PC-3 (cell line): ENCODE data around the gene S100A4. TPM values are rescaled to one million over a fixed set of nuclear protein-coding genes. Genes with fewer than 3 reads are reported as not detected.
"Not testable (repeated sequence)": the region's sequence is repeated elsewhere in the genome, so short reads cannot be mapped to it uniquely, and the experiment has no call there.

Source experiments
- ATAC-seq: fragments of 200-7000 bp; cut with Tn5 transposase; 2 replicates; pipeline ENCODE4 v1.9.1; 2020; ENCODE audit warnings: mild to moderate bottlenecking, moderate library complexity
- BruUV-seq: library from RNA; stranded (reverse); fragments of 400-500 nt; replicated peaks from 2 replicates; lab custom pipeline; 2021; lab: Mats Ljungman, UMichigan
- CTCF ChIA-PET: fragments of 300-600 bp; sonication (Branson Sonifier 250); formaldehyde crosslinking; loops from one replicate; lab custom pipeline; 2022; ENCODE audit warnings: antibody characterized with exemption; lab: Charles Lee
- POLR2A ChIA-PET: fragments of 300-600 bp; sonication (Branson Sonifier 250); formaldehyde crosslinking; loops from one replicate; lab custom pipeline; 2022; ENCODE audit warnings: antibody characterized with exemption; ENCODE audit not compliant: unreplicated experiment; lab: Charles Lee
- DNase-seq: peaks from one replicate; pipeline ENCODE4 v3.0.0-alpha.2; 2015
- H2AFZ ChIP-seq: fragments of 300-600 bp; sonication (generic); 2 replicates; pipeline ENCODE4 v1.6.0; 2016; ENCODE audit warnings: antibody characterized with exemption, low read length
- H3F3A ChIP-seq: fragments of 300-600 bp; sonication (generic); one replicate; pipeline ENCODE4 v1.6.0; 2017; ENCODE audit warnings: antibody characterized with exemption, low read length, control low read depth, mild to moderate bottlenecking; ENCODE audit not compliant: unreplicated experiment
- H3K27ac ChIP-seq: fragments of 300-600 bp; sonication (generic); 2 replicates; pipeline ENCODE4 v1.5.1; 2016; ENCODE audit warnings: mild to moderate bottlenecking, low read length
- H3K27me3 ChIP-seq: fragments of 300-600 bp; sonication (generic); 2 replicates; pipeline ENCODE4 v1.6.1; 2016; ENCODE audit warnings: low read length, mixed read lengths
- H3K36me3 ChIP-seq: fragments of 300-600 bp; sonication (generic); 2 replicates; pipeline ENCODE4 v1.6.1; 2016; ENCODE audit warnings: low read depth, mixed run types, low read length, mixed read lengths
- H3K4me1 ChIP-seq: fragments of 300-600 bp; sonication (generic); 2 replicates; pipeline ENCODE4 v1.5.1; 2016; ENCODE audit warnings: low read length; ENCODE audit not compliant: insufficient read depth
- H3K4me2 ChIP-seq: fragments of 300-600 bp; sonication (generic); 2 replicates; pipeline ENCODE4 v1.6.0; 2016; ENCODE audit warnings: low read length
- H3K4me3 ChIP-seq: fragments of 300-600 bp; sonication (generic); 2 replicates; pipeline ENCODE4 v1.5.1; 2016; ENCODE audit warnings: mild to moderate bottlenecking, low read length, mixed read lengths
- H3K79me2 ChIP-seq: fragments of 300-600 bp; sonication (generic); 2 replicates; pipeline ENCODE4 v1.6.1; 2017; ENCODE audit warnings: low read length, mixed read lengths
- H3K9ac ChIP-seq: fragments of 300-600 bp; sonication (generic); 2 replicates; pipeline ENCODE4 v1.6.0; 2016; ENCODE audit warnings: mild to moderate bottlenecking, low read length
- H3K9me2 ChIP-seq: fragments of 300-600 bp; sonication (generic); replicated peaks from 2 replicates; pipeline ENCODE4 v1.6.1; 2016; ENCODE audit warnings: mixed run types, low read length, mixed read lengths
- H3K9me3 ChIP-seq: fragments of 300-600 bp; sonication (generic); 2 replicates; pipeline ENCODE4 v1.6.1; 2016; ENCODE audit warnings: low read length, mixed read lengths
- H4K20me1 ChIP-seq: fragments of 300-600 bp; sonication (generic); 2 replicates; pipeline ENCODE4 v1.6.1; 2016; ENCODE audit warnings: low read length, mixed read lengths
- CTCF ChIP-seq: fragments of 300-600 bp; sonication (generic); conservative IDR thresholded peaks from 2 replicates; pipeline ENCODE4 v1.5.1; 2017; ENCODE audit warnings: antibody characterized with exemption, low read depth, mild to moderate bottlenecking, low read length
- EZH2 ChIP-seq: fragments of 300-600 bp; sonication (generic); IDR thresholded peaks from one replicate; pipeline ENCODE4 v1.6.1; 2017; ENCODE audit warnings: antibody characterized with exemption, mild to moderate bottlenecking, low read length; ENCODE audit not compliant: unreplicated experiment
- EZH2phosphoT487 ChIP-seq: fragments of 300-600 bp; sonication (generic); IDR thresholded peaks from 2 replicates; pipeline ENCODE4 v1.6.1; 2018; ENCODE audit warnings: mild to moderate bottlenecking, antibody characterized with exemption, low read length, borderline replicate concordance
- intact Hi-C: fragments of 100-400 bp; cut with micrococcal nuclease; formaldehyde crosslinking; loops from 2 replicates; pipeline ENCODE4 v1.9.0; 2023
- total RNA-seq: library from RNA; depleted of rRNA; stranded (reverse); fragments of >200 nt; gene quantifications from 2 replicates; pipeline ENCODE4 v1.2.3, GENCODE V29; 2014

Gene S100A4
- total RNA-seq, 1 experiment from 2014 or later: 55.8 TPM

- peaks cover 38% of the 10 kb centered on the region for H3K79me2 ChIP-seq
- H3K4me1 ChIP-seq: peaks cover 53% of the 10 kb centered on the region
- TF ChIP-seq EZH2phosphoT487 (no peak), CTCF (no peak), EZH2 (no peak)
- H3K36me3 ChIP-seq: no peaks in the 10 kb centered on the region
- peaks cover 8% of the 10 kb centered on the region for H3F3A ChIP-seq
- H2AFZ ChIP-seq: no peak overlapping the region
- intact Hi-C loops: no loop called here
- peak overlapping the region; percentile 94 for H3K9ac ChIP-seq
- H4K20me1 ChIP-seq: no peaks in the 10 kb centered on the region
- ChIA-PET CTCF (interaction anchor here (1.4 kb wide), 1 partner anchor 30 kb away, joined by 3 read pairs; no protein-coding TSS in a partner anchor), POLR2A (interaction anchor here (1.6 kb wide), 1 partner anchor 28 kb away, joined by 3 read pairs; the partner anchor contains the start of gene S100A6)
- H3K4me2 ChIP-seq: peak overlapping the region; percentile 84
- H3K4me3 ChIP-seq: peak overlapping the region; percentile 12; the same call in 1 of the 2 replicates
- no peaks in the 10 kb centered on the region for H3K9me3 ChIP-seq
- H3K27ac ChIP-seq: peak overlapping the region; percentile 100
- DNase-seq (no peak), ATAC-seq (no peak)
- H3K9me2 ChIP-seq: no peaks in the 10 kb centered on the region
- H3K27me3 ChIP-seq: no peaks in the 10 kb centered on the region
- BruUV-seq: no TSS peak
Measured at GRCh38 chr1:153563483-153563901, 17.9 kb upstream of the S100A4 start.

DNA sequence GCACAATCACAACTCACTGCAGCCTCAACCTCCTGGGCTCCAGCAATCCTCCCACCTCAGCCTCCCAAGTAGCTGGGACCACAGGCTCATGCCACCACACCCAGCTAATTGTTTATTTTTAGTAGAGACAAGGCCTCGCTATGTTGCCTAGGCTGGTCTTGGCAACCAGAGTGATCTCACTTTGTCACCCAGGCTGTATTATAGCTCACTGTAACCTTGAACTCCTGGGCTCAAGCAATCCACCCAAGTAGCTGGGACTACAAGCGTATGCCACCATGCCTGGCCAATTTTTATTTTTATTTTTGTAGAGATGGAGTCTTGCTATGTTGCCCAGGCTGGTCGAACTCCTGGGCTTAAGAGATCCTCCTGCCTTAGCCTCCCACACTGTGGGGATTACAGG, 16.4 kb upstream of the S100A4 start:
- H4K20me1 ChIP-seq, ATAC-seq, H3K27me3 ChIP-seq, H3F3A ChIP-seq, DNase-seq, H3K9me3 ChIP-seq, H3K9ac ChIP-seq, CTCF ChIA-PET, H3K27ac ChIP-seq, H3K4me3 ChIP-seq, H3K9me2 ChIP-seq, H2AFZ ChIP-seq, H3K4me2 ChIP-seq, intact Hi-C loops, BruUV-seq, H3K36me3 ChIP-seq: not testable (repeated sequence)
- Histone ChIP-seq H3K4me1 (peaks cover 38% of the 10 kb centered on the region), H3K79me2 (peaks cover 37% of the 10 kb centered on the region)
- POLR2A ChIA-PET: interaction anchor here (1.0 kb wide), 1 partner anchor 65 kb away, joined by 3 read pairs; the partner anchor contains the start of gene S100A13

DNA sequence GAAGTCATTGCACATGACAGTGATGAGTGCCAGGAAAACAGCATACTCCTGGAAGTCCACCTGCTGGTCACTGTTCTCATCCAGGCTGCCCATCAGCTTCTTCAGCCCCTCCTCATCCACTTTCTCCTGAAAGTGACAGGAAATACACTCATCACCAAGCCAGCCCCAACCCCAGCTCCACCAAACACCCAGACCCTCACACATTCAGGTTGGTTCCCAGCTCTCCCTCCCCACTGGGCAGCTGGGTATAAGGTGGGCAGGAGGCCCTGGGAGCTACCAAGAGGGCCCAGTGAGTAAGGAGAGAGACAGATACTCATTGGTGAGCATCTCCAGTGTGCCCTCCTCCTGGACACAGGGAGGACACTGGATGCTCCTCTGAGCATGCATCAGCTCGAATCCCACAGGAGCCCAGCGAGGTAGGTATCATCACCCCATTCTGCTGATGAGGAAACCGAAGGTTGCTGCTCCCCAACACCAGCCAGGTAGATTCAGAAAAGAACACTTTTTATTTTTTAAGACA, 15.9 kb upstream of the S100A4 start:
- Histone ChIP-seq H3K9me2 (no peaks in the 10 kb centered on the region), H3K79me2 (peaks cover 34% of the 10 kb centered on the region), H4K20me1 (no peaks in the 10 kb centered on the region), H3K36me3 (no peaks in the 10 kb centered on the region), H3K9me3 (no peaks in the 10 kb centered on the region), H3K27ac (no peak overlapping the region), H2AFZ (no peak overlapping the region), H3K4me2 (no peak overlapping the region), H3K4me3 (no peak overlapping the region), H3F3A (peaks cover 3% of the 10 kb centered on the region), H3K27me3 (no peaks in the 10 kb centered on the region), H3K4me1 (peaks cover 33% of the 10 kb centered on the region), H3K9ac (no peak overlapping the region)
- ChIA-PET POLR2A (interaction anchor here (1.0 kb wide), 1 partner anchor 66 kb away, joined by 3 read pairs; the partner anchor contains the start of gene S100A13), CTCF (no interaction called here)
- intact Hi-C loops: no loop called here
- ATAC-seq (no peak), DNase-seq (no peak)
- TF ChIP-seq EZH2phosphoT487: no peak
- 0 out of 2 replicates have a peak, but pooled peaks have one; percentile 17 for TF ChIP-seq CTCF
- no TSS peak for BruUV-seq
